ENCODE data around the gene NUTM1. TPM values are rescaled to one million over a fixed set of nuclear protein-coding genes. Genes with fewer than 3 reads are reported as not detected.

The NUTM1 gene
- total RNA-seq, 1 donor from 2014 or later = not detected

DNA sequence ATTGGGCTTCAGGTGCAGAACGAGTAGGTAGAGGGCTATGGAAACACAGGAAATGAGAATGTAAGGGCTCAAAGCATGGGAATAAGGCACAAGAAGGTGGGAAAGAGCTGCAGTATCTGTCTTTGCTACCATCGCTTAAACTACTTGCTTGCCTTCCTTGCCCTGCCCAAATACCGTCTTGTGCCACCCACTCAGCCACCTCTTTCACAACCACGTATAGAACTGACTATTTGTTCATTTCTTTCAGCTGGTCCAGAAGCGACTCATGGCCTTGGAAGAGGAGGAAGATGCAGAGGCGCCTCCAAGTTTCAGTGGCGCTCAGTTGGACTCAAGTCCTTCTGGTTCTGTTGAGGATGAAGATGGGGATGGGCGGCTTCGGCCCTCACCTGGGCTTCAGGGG is 12.1 kb downstream of the NUTM1 start:
- no peak overlapping the region for H3K4me3 Mint-ChIP-seq (ENCODE audit: unreplicated experiment)
- H3K4me1 Mint-ChIP-seq (ENCODE audit: low read depth) = no peaks in the 10 kb centered on the region
- no peaks in the 10 kb centered on the region for H3K9me3 Mint-ChIP-seq (ENCODE audit: low read depth)
- TF ChIP-seq, protein P1, sequence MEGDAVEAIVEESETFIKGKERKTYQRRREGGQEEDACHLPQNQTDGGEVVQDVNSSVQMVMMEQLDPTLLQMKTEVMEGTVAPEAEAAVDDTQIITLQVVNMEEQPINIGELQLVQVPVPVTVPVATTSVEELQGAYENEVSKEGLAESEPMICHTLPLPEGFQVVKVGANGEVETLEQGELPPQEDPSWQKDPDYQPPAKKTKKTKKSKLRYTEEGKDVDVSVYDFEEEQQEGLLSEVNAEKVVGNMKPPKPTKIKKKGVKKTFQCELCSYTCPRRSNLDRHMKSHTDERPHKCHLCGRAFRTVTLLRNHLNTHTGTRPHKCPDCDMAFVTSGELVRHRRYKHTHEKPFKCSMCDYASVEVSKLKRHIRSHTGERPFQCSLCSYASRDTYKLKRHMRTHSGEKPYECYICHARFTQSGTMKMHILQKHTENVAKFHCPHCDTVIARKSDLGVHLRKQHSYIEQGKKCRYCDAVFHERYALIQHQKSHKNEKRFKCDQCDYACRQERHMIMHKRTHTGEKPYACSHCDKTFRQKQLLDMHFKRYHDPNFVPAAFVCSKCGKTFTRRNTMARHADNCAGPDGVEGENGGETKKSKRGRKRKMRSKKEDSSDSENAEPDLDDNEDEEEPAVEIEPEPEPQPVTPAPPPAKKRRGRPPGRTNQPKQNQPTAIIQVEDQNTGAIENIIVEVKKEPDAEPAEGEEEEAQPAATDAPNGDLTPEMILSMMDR (IDR thresholded peaks at IDR 0.05) = no peak
- H3K36me3 Mint-ChIP-seq (ENCODE audit: low read depth) = peaks cover 10% of the 10 kb centered on the region
- no peaks in the 10 kb centered on the region for H3K27me3 Mint-ChIP-seq (ENCODE audit: low read depth)
- DNase-seq (ENCODE audit: low spot score) = no peak
- H3K27ac Mint-ChIP-seq (ENCODE audit: unreplicated experiment) = no peak overlapping the region

DNA sequence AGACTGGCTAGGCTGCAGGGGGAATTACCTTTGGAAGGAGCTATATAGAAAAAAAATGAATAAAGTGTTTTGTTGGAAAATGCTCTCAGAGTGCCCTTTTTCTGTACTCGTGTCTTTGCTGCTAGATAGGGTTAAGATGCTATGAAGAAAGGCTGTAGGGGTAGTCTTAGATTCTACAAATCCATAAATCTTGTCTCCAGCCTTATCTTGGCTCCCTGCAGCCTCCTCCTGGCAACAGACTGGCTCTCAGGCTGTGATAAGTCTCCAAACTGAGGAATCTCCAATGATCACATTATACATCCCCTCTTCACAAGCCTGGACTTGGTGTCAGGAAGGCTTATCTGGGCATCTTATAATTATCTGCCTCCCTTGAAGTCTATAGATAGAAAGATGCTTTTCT is 14.5 kb downstream of the NUTM1 start:
- Mint-ChIP-seq H3K27ac (ENCODE audit: unreplicated experiment) (no peak overlapping the region), H3K27me3 (ENCODE audit: low read depth) (no peaks in the 10 kb centered on the region), H3K9me3 (ENCODE audit: low read depth) (no peaks in the 10 kb centered on the region), H3K36me3 (ENCODE audit: low read depth) (peaks cover 19% of the 10 kb centered on the region), H3K4me3 (ENCODE audit: unreplicated experiment) (no peak overlapping the region), H3K4me1 (ENCODE audit: low read depth) (peaks cover 3% of the 10 kb centered on the region)
- TF ChIP-seq, protein P1 (IDR thresholded peaks at IDR 0.05) = no peak
- DNase-seq (ENCODE audit: low spot score) = no peak

DNA sequence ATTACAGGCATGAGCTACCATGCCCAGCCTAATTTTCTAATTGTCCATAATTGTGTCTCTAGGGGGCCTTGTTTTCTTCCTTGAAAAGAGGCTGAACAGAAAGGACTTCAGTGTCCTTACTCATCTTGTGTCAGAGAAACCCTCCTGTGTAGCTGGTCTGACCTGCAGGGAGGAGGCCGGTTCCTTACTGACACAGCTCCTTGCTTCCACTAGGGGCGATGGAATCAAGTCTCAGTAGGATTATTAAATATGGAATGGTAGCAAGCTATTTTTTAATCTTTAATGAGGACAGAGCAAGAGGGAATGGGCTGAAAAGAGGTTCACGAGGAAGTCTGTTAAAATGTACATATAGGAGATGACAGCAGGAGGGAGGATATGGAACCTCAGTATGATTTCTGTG is 15.3 kb downstream of the NUTM1 start:
- H3K36me3 Mint-ChIP-seq (ENCODE audit: low read depth) = peaks cover 23% of the 10 kb centered on the region
- H3K4me3 Mint-ChIP-seq (ENCODE audit: unreplicated experiment) = no peak overlapping the region
- TF ChIP-seq, protein P1 (IDR thresholded peaks at IDR 0.05) = peak; percentile 40
- no peak for DNase-seq (ENCODE audit: low spot score)
- no peak overlapping the region for H3K27ac Mint-ChIP-seq (ENCODE audit: unreplicated experiment)
- peaks cover 7% of the 10 kb centered on the region for H3K4me1 Mint-ChIP-seq (ENCODE audit: low read depth)
- H3K27me3 Mint-ChIP-seq (ENCODE audit: low read depth) = no peaks in the 10 kb centered on the region
- H3K9me3 Mint-ChIP-seq (ENCODE audit: low read depth) = no peaks in the 10 kb centered on the region

DNA sequence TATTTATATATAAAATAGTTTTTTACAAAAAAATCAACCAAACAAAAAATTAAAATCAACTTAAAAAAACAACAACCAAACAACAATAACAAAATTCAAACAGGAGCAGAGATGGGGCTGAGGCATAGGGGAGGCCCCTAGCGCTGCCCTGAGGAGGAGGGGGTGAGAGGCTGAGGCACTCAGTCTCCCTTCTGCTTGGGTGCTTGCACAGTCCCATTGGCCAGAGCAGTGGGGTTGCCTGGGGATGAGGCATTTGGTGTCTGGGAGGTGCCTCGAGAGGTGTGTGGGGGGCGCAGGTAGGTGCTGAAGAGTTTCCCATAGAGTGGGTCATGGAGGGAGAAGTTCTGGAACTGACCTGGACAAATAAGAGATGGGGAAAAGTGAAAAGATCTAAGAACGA is 15.8 kb downstream of the NUTM1 start:
- peaks cover 23% of the 10 kb centered on the region for H3K36me3 Mint-ChIP-seq (ENCODE audit: low read depth)
- H3K9me3 Mint-ChIP-seq (ENCODE audit: low read depth) = no peaks in the 10 kb centered on the region
- peaks cover 7% of the 10 kb centered on the region for H3K4me1 Mint-ChIP-seq (ENCODE audit: low read depth)
- H3K27me3 Mint-ChIP-seq (ENCODE audit: low read depth) = no peaks in the 10 kb centered on the region
- TF ChIP-seq, protein P1 (IDR thresholded peaks at IDR 0.05) = no peak
- H3K27ac Mint-ChIP-seq (ENCODE audit: unreplicated experiment) = no peak overlapping the region
- no peak overlapping the region for H3K4me3 Mint-ChIP-seq (ENCODE audit: unreplicated experiment)
- DNase-seq (ENCODE audit: low spot score) = no peak

DNA sequence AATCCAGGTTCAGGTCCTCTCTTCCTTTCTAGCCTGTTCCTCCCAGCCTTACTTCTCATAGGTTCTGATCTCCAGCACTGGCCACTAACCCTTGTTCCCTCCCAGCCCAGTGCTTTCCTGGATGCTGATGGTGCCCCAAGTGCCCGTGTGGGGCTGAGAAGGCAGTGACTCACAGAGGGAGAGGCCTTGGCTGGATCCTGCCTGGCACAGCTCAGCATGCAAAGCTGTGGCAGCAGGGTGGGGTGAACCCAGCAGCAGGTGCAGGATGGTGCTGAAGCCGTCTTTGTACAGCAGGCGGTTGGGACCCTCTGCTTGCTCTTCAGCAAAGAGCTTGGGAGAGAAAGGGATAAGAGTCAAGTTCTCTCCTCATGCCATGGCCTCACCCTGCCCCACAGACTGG is 16.3 kb downstream of the NUTM1 start:
- Mint-ChIP-seq H3K4me1 (ENCODE audit: low read depth) (peaks cover 7% of the 10 kb centered on the region), H3K9me3 (ENCODE audit: low read depth) (no peaks in the 10 kb centered on the region), H3K4me3 (ENCODE audit: unreplicated experiment) (no peak overlapping the region), H3K27ac (ENCODE audit: unreplicated experiment) (no peak overlapping the region), H3K36me3 (ENCODE audit: low read depth) (peaks cover 23% of the 10 kb centered on the region), H3K27me3 (ENCODE audit: low read depth) (no peaks in the 10 kb centered on the region)
- no peak for DNase-seq (ENCODE audit: low spot score)
- TF ChIP-seq, protein P1 (IDR thresholded peaks at IDR 0.05) = no peak

Data from chondrocyte (in vitro differentiated cells).